EH (cell line): Measurements from ENCODE around the gene SRPK3.
"Not testable (repeated sequence)": the region's sequence is repeated elsewhere in the genome, so short reads cannot be mapped to it uniquely, and the experiment has no call there.

Experiments used
- DNase-seq: peaks from one replicate; pipeline ENCODE4 v3.0.0-alpha.2; 2015; ENCODE audit warnings: low read depth

The SRPK3 gene, protein sequence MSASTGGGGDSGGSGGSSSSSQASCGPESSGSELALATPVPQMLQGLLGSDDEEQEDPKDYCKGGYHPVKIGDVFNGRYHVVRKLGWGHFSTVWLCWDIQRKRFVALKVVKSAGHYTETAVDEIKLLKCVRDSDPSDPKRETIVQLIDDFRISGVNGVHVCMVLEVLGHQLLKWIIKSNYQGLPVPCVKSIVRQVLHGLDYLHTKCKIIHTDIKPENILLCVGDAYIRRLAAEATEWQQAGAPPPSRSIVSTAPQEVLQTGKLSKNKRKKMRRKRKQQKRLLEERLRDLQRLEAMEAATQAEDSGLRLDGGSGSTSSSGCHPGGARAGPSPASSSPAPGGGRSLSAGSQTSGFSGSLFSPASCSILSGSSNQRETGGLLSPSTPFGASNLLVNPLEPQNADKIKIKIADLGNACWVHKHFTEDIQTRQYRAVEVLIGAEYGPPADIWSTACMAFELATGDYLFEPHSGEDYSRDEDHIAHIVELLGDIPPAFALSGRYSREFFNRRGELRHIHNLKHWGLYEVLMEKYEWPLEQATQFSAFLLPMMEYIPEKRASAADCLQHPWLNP

DNA sequence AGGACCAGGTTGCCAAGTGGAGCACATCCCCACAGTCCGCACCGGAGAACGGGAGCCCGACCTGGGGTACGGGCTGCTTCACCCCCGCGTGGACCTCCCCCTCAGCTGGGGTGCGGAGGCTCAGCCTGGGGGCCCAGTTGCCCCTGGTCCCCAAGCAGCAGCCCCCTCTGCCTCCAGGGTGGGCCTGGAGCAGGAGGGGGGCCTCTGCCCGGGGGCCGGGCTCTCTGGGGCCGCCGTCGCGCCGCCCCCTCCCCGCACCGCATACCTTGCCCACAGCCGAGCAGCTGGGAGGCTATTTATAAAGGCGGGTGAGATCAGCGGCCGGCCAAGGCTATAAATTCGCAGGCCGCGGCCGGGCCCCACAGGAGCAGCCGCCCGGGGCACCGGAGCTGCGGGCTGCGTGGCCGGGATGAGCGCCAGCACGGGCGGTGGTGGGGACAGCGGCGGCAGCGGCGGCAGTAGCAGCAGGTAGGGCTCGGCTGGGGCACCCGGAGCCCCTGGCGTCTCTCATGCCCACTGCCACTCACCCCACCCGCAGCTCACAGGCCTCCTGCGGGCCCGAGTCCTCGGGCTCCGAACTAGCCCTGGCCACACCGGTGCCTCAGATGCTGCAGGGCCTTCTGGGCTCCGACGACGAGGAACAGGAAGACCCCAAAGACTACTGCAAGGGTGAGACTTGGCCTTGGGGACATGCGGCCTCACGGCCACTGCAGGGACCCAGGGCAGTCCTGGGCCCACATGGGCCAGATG is at the start of gene SRPK3:
Gene SRPK3 (plus strand): TSS at position 364 of the 750 bp plus-strand sequence. CDS start 46 bp downstream, at position 410.
- DNase-seq: peak; percentile 69

DNA sequence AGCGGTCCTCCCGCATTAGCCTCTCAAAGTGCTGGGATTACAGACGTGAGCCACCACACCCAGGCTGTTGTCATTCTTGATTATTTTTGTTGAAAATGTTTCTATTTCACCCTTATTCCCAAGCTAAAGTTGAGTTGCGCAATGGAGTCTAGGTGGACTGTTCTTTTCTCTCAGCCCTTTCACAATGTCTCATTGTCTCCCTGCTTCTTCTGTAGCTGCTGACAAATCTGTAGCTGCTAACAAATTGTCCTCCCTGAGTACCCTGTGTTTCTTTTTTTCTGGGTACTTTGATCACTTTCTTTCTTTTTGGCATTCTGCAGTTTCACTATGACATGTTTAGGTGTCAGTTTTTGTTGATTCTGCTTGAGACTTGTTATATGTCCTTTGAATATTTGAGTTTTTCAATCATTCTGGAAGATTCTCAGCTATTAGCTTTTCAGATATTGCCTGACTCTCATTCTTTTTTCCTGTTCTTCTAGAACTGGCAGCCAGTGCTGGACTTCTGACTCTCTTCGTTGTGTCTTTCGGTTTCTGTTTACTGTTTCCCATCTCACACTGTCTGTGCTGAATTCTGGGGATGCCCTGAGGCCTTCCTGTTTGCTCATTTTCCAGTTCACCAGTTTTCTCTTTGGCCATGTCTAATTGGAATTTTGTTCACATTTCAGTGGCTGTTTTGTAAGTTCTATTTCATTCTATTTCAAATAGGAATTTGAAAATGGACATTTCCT is 49.6 kb upstream of the SRPK3 start:
- DNase-seq: no peak

DNA sequence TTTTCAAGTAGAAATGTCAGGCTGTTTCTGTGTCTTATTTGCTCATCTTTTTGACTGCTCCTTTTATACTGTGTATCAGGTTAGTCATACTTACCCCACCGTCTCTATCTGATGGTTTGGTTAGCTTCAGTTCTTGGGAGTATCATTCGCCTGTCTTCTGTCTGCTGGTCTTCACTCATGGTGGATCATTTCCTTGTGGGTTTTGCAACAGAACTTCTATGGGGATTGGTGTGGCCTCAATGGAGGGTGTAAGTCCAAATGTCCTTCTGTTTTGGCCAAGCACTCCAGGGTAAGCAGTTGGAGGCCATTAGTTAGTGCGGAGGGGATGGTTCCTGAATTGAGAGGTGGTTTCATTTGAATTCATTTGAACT is 49.0 kb upstream of the SRPK3 start:
- DNase-seq: no peak

DNA sequence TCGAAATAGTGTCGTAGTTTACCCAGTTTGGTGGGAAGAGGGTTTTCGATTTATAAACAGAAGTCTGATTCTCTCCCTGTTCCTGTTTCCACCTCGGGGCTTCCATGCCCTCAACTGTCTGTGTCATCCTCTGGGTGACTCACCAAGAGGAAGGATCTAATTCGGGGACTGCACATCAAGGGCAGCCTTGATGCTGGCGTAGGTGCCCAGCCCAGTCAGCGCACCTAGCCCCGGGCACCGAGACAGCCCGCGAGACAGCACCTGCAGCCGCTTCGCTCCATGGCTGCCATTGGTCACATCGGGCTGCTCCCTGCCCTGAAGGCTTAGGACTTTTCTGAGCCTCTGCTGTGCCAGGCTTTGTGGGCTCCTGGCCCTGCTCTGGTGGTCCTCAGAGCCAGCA is 48.4 kb upstream of the SRPK3 start:
- DNase-seq: peak; percentile 50

DNA sequence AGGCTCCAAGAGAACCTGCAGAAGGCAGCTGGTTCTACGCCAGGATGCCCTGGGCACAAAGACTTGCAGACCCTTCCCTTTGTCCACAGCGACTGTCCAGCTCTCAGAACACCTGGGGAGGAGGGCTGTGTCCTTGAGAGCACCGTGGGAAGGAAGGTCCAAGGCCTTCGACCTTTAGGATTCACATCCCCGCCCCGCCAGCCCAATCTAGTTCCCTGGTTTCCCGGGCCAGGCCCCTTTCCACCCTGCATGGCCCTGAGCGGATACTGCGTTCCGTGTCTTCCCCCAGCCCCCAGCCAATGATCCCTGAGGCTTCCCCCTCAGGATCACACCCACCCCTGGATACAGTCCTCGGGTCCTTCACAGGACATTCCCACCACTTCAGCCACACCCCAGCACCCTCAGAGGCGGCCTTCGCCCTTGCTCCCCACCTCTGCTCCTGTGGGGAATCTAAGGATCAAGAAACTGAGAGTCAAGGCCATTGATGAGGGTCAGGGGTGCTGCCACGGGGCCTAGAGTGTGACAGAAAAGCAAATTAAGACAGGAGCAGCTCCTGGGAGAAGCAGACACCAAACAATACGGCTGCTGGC is 47.1 kb upstream of the SRPK3 start:
- no peak for DNase-seq

DNA sequence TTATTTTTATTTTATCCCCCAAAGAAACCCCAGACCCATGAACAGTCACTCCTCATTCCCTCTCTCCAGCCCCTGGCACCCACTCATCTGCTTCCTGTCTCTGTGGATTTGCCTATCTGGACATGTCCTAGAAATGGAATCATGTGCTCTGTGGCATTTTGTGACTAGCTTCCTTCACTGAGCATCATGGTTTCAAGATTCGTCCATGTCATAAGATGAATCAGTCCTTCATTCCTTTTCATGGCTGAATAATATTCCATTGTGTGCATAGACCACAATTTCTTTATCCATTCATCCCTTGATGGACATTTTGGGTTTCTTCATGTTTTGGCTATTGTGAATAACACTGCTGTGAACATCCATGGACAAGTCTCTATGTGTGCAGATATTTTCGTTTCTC is 46.0 kb upstream of the SRPK3 start:
- no peak for DNase-seq

DNA sequence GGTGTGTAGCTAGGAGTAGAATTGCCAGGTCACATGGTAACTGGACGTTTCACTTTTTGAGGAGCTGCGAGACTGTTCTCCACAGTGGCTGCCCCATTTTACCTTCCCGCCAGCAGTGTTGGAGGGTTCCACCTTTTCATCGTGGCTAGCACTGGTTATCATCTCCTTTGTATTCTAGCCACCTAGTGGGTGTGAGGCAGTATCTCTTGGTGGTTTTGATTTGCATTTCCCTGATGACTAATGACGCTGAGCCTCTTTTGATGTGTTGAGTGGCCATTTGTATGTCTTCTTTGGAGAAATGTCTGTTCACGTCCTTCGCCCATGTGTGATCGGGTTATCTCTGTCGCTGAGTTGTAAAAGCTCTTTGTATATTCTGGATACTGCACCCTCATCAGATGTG is 45.6 kb upstream of the SRPK3 start:
- DNase-seq: no peak

DNA sequence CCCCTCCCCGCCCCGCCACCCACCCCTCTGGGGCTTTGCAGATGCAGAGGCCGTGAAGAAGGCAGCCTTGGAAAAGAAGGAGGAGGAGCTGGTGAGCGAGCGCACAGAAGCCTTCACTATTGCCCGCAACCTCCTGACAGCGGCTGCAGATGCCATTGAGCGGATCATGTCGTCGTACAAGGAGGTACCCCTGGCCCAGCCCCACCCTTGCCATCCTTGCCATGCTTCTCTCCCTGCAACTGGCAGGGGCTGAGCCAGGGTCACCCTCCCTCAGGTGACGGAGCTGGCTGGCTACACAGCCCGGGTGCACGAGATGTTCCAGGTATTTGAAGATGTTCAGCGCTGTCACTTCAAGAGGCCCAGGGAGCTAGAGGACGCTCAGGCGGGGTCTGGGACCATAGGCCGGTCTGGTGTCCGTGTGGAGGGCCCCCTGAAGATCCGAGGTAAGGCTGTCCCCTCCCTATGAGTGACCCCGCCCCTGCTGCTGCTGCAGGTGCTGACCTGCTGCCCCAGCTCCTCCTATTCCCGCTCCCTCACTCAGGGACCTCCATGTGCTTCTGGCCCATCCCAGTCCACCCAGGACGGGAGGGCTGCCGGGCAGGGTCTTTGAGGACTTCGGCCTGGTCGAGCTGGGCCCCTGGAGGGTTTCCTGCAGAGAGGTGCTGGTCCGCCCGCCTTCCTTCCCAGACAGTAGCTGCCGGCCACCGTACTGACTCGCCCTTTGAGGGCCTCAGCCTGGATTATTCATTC is 44.6 kb upstream of the SRPK3 start:
- DNase-seq: no peak

DNA sequence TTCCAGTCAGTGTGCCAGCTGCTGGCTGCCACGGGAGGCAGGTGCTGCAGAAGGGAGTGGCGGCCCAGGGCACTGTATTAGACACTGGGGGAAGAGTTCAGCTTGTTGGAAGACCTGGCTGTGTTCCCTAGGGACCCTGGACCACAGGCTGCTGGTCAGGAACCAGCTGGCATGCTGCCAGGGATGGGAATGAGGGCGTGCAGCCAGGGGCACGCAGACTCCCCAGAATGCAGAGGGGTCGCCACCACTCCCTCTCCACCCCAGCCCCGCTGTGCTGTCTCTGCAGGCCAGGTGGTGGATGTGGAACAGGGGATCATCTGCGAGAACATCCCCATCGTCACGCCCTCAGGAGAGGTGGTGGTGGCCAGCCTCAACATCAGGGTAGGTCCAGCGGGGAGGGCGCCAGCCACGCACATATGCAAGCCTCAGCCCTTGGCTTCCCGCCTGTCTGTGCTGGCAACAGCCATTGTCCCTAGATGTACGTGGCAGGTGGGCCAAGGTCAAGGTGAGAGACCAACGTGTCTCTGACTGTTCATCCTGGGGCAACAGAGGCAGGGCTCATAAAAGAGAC is 43.9 kb upstream of the SRPK3 start:
- DNase-seq: no peak

DNA sequence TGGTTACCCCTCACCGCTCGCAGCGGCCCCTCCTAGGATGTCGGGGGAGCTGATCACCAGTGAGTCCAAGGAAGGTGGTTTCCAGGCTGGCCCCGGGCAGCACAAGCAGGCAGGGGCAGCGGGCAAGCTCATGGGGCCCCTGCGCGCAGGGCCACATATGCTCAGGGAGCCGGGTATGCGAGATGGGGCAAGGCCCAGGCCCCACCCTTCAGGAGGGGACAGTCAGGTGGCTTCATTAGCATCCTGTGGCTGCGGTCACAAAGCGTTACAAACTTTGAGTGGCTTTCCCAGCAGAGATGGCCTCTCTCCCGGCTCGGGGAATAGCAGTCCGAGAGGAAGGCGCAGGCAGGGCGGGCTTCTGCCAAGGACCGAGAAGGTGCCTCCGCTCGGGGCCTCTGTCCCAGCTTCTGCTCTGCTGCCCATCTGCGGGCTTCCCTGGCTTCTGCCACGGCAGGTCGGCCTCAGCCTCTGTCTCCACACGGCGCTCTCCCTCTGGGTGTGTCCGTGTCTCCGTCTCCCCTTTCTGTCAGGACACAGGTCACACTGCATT is 42.7 kb upstream of the SRPK3 start:
- no peak for DNase-seq

DNA sequence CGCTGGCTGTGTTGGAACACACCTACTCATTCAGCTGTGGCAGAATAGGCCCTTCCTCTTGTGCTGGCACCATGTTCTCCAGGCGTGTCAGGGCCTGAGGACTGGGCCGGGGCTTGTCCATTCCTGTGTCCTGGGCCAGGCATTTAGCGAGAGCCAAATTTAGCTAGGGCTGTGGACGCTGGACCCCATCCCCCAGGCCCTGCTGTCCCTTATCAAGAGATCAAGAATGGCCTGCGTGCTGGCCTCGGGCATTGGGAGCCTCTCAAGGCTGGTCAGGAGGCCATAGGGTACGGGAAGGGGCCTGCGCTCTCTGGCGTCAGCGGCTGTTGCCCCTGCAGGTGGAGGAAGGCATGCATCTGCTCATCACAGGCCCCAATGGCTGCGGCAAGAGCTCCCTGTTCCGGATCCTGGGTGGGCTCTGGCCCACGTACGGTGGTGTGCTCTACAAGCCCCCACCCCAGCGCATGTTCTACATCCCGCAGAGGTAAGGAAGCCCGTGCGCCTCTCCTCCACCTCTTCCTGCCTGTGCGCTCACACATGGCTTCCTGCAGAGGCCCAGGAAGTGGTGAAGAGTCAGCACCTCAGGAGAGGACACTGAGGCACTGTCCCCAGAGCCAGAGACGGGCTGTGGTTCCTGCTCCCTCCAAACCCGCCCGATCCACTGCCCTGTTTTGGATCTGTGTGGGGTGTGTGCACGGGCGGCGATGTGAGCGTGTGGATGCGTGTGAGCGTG is 40.9 kb upstream of the SRPK3 start:
- no peak for DNase-seq

DNA sequence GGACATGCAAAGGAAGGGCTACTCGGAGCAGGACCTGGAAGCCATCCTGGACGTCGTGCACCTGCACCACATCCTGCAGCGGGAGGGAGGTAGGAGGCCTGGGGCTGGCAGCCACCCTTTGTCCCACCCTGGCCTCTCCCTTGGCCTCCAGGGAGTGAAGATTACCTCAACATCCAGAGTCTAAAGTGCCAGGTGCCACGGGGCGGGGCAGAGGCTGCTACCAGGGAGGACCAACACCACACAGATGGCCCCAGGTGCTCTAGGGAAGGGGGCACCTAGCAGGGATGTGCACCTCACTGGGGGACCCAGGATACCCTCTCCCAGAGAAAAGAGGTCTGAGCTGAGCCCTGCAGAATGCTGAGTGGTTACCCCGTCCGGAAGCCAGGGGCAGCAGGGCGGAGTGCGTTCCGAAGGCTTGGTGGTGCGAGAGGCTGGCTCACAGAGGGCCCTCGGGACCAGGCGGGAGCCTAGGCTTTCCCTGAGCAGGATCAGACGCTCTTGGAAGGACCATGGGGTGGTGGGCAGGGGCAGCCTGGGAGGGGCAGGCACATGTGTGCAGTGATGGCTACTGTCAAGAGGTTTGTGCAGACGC is 40.1 kb upstream of the SRPK3 start:
- DNase-seq: no peak

DNA sequence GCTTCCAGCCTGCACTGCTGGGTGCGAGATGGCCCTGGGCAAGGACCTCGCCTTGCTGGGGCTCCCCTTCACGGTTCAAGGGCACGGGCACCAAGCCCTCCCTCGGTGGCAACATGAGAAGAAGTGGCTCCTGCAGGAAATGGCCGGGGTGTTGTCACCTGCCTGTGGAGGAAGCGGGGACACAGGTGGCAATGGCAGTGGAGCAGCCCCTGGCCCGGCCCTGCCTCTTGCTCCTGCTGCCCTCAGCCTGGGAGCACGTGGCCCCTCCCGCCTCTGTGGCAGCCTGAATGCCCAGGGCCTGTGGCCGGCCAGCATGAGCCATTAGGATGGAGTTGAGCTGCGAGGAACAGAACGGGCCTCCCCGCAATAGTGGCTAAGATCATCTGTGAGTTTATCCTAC is 39.4 kb upstream of the SRPK3 start:
- DNase-seq: no peak

DNA sequence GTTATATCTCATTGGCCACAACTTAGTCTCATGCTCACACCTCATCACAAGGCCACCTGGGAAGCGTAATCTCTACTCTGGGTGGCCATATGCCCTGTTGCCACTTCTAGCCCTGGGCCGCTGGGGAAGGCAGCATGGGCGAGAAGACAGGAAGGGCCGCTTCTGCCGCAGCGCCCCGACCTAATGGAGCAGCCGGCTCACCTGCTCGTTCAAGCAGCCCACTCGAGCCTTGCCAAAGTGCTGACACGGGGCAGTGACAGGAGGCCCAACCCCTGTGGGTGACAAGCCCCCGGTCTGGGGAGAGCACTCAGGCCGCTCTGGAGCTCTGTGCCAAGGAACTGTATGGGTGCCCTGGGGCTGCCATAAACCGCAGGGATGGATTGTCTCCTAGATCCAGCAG is 38.7 kb upstream of the SRPK3 start:
- not testable (repeated sequence) for DNase-seq

DNA sequence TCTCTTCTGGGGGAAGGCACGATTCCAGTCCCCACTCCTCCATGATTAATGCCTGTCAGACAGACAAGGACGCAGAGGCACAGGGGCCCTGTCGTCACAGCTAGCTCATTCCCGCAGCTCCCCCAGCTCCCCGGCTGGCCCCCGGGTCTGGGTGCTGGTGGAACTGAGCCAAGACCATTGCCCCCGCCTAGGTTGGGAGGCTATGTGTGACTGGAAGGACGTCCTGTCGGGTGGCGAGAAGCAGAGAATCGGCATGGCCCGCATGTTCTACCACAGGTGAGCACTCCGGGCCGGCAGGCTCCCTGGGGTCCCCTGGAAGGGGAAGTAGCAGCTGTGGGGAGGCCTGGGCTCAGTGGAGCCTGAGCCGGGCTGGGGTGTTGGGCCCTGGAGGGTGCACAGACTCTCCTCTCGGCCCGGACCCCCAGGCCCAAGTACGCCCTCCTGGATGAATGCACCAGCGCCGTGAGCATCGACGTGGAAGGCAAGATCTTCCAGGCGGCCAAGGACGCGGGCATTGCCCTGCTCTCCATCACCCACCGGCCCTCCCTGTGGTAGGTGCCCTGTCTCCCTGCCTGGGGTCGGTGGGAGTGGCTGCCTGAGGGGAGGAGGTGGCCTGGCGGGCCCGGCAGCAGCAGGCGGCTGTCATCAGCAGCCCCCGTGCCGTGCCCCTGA is 37.9 kb upstream of the SRPK3 start:
- DNase-seq: not testable (repeated sequence)

DNA sequence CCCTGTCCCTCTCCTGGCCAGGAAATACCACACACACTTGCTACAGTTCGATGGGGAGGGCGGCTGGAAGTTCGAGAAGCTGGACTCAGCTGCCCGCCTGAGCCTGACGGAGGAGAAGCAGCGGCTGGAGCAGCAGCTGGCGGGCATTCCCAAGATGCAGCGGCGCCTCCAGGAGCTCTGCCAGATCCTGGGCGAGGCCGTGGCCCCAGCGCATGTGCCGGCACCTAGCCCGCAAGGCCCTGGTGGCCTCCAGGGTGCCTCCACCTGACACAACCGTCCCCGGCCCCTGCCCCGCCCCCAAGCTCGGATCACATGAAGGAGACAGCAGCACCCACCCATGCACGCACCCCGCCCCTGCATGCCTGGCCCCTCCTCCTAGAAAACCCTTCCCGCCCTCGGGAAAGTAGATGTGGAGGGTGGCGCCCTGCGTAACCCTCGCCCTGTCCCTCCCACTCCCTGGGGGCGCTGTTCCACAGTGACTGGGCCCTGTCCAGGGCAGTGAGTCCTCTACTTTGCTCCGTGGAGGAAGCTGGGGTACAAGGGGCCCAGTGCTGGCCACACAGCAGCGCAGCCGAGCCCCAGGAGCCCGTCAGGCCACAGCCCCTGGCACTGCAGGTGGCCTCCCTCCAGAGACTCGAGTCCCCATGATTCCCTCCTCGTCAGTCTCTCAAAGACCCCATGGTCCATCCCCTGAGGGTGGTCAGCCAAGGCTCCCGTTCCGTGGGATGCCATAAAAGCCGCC is 37.2 kb upstream of the SRPK3 start:
- DNase-seq: peak; percentile 21

DNA sequence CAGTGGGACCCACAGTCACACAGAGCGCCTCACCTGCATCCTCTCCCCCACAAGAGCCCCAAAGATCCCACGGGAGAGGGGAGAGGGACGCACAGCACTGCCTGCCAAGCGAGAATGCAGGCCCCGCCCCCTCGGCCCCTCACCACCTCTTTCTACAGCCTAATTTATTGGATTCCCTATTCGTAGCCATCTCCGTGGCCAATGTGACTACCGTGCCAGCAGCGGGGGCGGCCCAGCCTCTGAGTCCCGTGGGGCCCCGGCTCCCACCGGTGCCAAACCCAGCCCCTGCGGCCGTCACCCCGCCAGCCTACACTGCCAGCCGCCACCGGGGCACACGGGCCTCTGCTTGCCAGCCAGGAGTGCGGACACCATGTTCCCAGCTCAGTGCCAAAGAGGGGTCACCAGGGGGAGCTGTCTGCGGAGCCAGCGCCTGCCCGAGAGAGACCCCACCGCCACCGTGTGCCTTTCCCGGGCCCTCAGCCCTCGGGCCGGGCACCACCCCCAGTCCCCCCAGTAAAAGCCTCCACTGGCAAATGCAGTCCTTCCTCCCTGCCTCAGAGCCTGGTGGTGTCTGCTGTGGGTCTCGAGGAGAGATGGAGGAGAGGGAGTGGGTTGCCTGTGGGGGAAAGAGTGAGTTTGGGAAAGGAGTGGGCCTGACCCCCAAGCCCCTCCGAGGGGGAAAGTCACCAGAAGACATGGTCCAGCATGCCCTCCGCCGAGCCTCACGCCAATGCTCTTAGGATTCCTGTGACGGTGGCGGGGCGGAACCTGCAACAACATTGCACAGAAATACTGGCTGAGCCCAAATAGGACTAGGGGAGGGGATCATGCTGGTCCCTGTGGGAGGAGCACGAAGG is 36.4 kb upstream of the SRPK3 start:
- DNase-seq: no peak
